ENCODE results near the gene WDR7.

The WDR7 gene

DNA sequence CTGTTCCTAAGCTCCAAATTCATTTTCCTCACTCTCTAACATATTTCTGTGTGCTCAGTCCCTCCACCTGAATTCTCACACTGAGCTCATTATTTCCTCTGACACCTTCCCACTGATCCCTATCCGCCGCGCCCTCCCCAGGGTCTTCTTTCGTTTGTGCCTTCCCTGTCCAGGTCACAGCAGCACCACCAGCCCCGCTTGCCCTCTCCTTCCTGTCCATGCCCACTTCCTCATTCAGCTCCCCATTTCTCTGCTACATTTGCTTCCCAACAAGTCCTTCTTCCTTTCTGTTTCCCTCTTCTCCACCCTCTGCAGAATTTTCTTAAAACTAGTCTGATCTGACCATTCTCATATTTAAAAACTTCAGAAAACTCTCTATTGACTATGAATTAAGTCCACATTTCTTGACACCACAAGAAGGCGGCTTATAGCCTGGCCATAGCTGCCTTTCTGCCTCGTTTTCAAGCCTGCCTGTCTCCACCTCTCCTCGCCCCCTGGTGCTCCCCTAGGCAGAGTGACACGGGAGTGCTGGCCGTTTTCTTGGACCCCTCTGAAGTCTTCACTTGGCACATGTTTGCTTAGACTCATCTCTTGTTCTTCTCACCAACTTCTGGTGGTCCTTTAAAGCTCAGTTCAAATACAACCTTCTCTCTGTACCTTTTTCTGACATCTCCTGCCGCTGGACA is 357.0 kb downstream of the WDR7 start:
- TF ChIP-seq TAF1 (IDR thresholded peaks at IDR 0.05; ENCODE audit: low read depth) (no peak), TCF12 (IDR thresholded peaks at IDR 0.05; ENCODE audit: low read depth) (no peak), RAD21 (IDR thresholded peaks at IDR 0.05; ENCODE audit: low read depth) (no peak), FOXM1 (IDR thresholded peaks at IDR 0.05; ENCODE audit: borderline replicate concordance, low read depth) (no peak), EGR1 (IDR thresholded peaks at IDR 0.05) (no peak)
- TF ChIP-seq, protein P1, sequence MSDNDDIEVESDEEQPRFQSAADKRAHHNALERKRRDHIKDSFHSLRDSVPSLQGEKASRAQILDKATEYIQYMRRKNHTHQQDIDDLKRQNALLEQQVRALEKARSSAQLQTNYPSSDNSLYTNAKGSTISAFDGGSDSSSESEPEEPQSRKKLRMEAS (IDR thresholded peaks at IDR 0.05) = no peak
- TF ChIP-seq, protein P2, sequence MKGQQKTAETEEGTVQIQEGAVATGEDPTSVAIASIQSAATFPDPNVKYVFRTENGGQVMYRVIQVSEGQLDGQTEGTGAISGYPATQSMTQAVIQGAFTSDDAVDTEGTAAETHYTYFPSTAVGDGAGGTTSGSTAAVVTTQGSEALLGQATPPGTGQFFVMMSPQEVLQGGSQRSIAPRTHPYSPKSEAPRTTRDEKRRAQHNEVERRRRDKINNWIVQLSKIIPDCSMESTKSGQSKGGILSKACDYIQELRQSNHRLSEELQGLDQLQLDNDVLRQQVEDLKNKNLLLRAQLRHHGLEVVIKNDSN (IDR thresholded peaks at IDR 0.05) = no peak

- TF ChIP-seq, protein P1 (IDR thresholded peaks at IDR 0.05) = no peak
- no peak for TF ChIP-seq TCF12 (IDR thresholded peaks at IDR 0.05; ENCODE audit: low read depth)
- TF ChIP-seq, protein P2 (IDR thresholded peaks at IDR 0.05) = no peak
- TF ChIP-seq CREB1 (IDR thresholded peaks at IDR 0.05; ENCODE audit: low read depth) = no peak
- no peak for TF ChIP-seq ZBTB7A (IDR thresholded peaks at IDR 0.05; ENCODE audit: low read depth)
- TF ChIP-seq REST (IDR thresholded peaks at IDR 0.05; ENCODE audit: low read depth) = no peak
- no peak for TF ChIP-seq FOXM1 (IDR thresholded peaks at IDR 0.05; ENCODE audit: borderline replicate concordance, low read depth)
- TF ChIP-seq YY1 (IDR thresholded peaks at IDR 0.05; ENCODE audit: low read depth) = no peak
- no peak for TF ChIP-seq TEAD4 (IDR thresholded peaks at IDR 0.05)
- TF ChIP-seq CEBPB (IDR thresholded peaks at IDR 0.05) = no peak
- no peak for TF ChIP-seq RAD21 (IDR thresholded peaks at IDR 0.05; ENCODE audit: low read depth)
Observed at GRCh38 chr18:57009844-57010243, 358.7 kb downstream of the WDR7 start.

- TF ChIP-seq REST (IDR thresholded peaks at IDR 0.05; ENCODE audit: low read depth) (no peak), FOXM1 (IDR thresholded peaks at IDR 0.05; ENCODE audit: borderline replicate concordance, low read depth) (no peak), TEAD4 (IDR thresholded peaks at IDR 0.05) (no peak), CEBPB (IDR thresholded peaks at IDR 0.05) (no peak), CREB1 (IDR thresholded peaks at IDR 0.05; ENCODE audit: low read depth) (no peak), RAD21 (IDR thresholded peaks at IDR 0.05; ENCODE audit: low read depth) (no peak), EP300 (IDR thresholded peaks at IDR 0.05; ENCODE audit: borderline replicate concordance) (no peak), EGR1 (IDR thresholded peaks at IDR 0.05) (no peak), YY1 (IDR thresholded peaks at IDR 0.05; ENCODE audit: low read depth) (no peak), ZBTB7A (IDR thresholded peaks at IDR 0.05; ENCODE audit: low read depth) (no peak), TCF12 (IDR thresholded peaks at IDR 0.05; ENCODE audit: low read depth) (no peak), TAF1 (IDR thresholded peaks at IDR 0.05; ENCODE audit: low read depth) (no peak)
- TF ChIP-seq, protein P1 (IDR thresholded peaks at IDR 0.05) = no peak
Observed at GRCh38 chr18:57014772-57015413, 363.7 kb downstream of the WDR7 start.

DNA sequence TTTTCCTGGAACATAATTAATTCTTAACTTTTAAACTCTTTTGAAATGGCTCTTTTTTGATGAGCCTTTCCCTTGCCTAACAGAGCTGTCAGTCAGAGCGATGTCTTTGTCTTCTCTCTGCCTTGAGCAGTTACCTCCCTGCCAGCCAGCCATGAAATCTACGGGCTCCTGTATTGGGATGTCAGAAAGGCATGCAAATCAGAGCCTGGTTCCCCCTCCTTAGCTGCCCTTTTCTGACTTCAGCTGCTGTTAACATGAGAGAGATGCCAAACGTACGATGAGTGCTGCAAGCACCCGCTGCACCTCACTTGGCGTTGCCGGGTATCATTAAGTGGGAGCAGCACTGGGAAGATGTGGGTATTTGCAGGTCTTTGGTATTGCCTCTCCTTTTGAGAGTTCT is 364.3 kb downstream of the WDR7 start:
- TF ChIP-seq TCF12 (IDR thresholded peaks at IDR 0.05; ENCODE audit: low read depth) (no peak), YY1 (IDR thresholded peaks at IDR 0.05; ENCODE audit: low read depth) (no peak), CEBPB (IDR thresholded peaks at IDR 0.05) (no peak), ZBTB7A (IDR thresholded peaks at IDR 0.05; ENCODE audit: low read depth) (no peak), RAD21 (IDR thresholded peaks at IDR 0.05; ENCODE audit: low read depth) (no peak), CREB1 (IDR thresholded peaks at IDR 0.05; ENCODE audit: low read depth) (no peak), TEAD4 (IDR thresholded peaks at IDR 0.05) (no peak), FOXM1 (IDR thresholded peaks at IDR 0.05; ENCODE audit: borderline replicate concordance, low read depth) (no peak), EGR1 (IDR thresholded peaks at IDR 0.05) (no peak), TAF1 (IDR thresholded peaks at IDR 0.05; ENCODE audit: low read depth) (no peak), NFIC (IDR thresholded peaks at IDR 0.05) (no peak), EP300 (IDR thresholded peaks at IDR 0.05; ENCODE audit: borderline replicate concordance) (no peak)
- TF ChIP-seq, protein P1 (IDR thresholded peaks at IDR 0.05) = no peak
- TF ChIP-seq, protein P2 (IDR thresholded peaks at IDR 0.05) = no peak
